Measurements from ENCODE around the gene NLGN1.

NLGN1 gene

GRCh38 chr3:174097686-174098085 lies 700.1 kb downstream of the NLGN1 start:
- DNase-seq (ENCODE audit: low read depth), result no peak
- no peak overlapping the region for H3K4me3 ChIP-seq (replicated peaks; ENCODE audit: low read depth, low read length)
- TF ChIP-seq CTCF (IDR thresholded peaks at IDR 0.05; ENCODE audit: low read length, missing control alignments), result no peak

GRCh38 chr3:174098746-174099145 lies 701.2 kb downstream of the NLGN1 start:
- DNase-seq (ENCODE audit: low read depth), result no peak
- no peak overlapping the region for H3K4me3 ChIP-seq (replicated peaks; ENCODE audit: low read depth, low read length)
- no peak for TF ChIP-seq CTCF (IDR thresholded peaks at IDR 0.05; ENCODE audit: low read length, missing control alignments)

GRCh38 chr3:174099724-174100123 lies 702.2 kb downstream of the NLGN1 start:
- TF ChIP-seq CTCF (IDR thresholded peaks at IDR 0.05; ENCODE audit: low read length, missing control alignments), result no peak
- H3K4me3 ChIP-seq (replicated peaks; ENCODE audit: low read depth, low read length), result no peak overlapping the region
- DNase-seq (ENCODE audit: low read depth), result no peak

GRCh38 chr3:174100744-174101143 lies 703.2 kb downstream of the NLGN1 start:
- no peak for TF ChIP-seq CTCF (IDR thresholded peaks at IDR 0.05; ENCODE audit: low read length, missing control alignments)
- no peak overlapping the region for H3K4me3 ChIP-seq (replicated peaks; ENCODE audit: low read depth, low read length)
- DNase-seq (ENCODE audit: low read depth), result no peak

- H3K4me3 ChIP-seq (replicated peaks; ENCODE audit: low read depth, low read length), result no peak overlapping the region
- DNase-seq (ENCODE audit: low read depth), result no peak
- TF ChIP-seq CTCF (IDR thresholded peaks at IDR 0.05; ENCODE audit: low read length, missing control alignments), result no peak
Measured at GRCh38 chr3:174101244-174101643, 703.7 kb downstream of the NLGN1 start.

GRCh38 chr3:174102274-174102673 lies 704.7 kb downstream of the NLGN1 start:
- TF ChIP-seq CTCF (IDR thresholded peaks at IDR 0.05; ENCODE audit: low read length, missing control alignments), result no peak
- H3K4me3 ChIP-seq (replicated peaks; ENCODE audit: low read depth, low read length), result no peak overlapping the region
- no peak for DNase-seq (ENCODE audit: low read depth)

GRCh38 chr3:174102866-174103265 lies 705.3 kb downstream of the NLGN1 start:
- no peak for TF ChIP-seq CTCF (IDR thresholded peaks at IDR 0.05; ENCODE audit: low read length, missing control alignments)
- H3K4me3 ChIP-seq (replicated peaks; ENCODE audit: low read depth, low read length), result no peak overlapping the region

More at GRCh38 chr3:174102866-174103265, 705.3 kb downstream of the NLGN1 start:
- DNase-seq (ENCODE audit: low read depth), result no peak

All from fibroblast of pulmonary artery (primary cell).